ENCODE measurements around the gene ARL16.

Gene ARL16

DNA sequence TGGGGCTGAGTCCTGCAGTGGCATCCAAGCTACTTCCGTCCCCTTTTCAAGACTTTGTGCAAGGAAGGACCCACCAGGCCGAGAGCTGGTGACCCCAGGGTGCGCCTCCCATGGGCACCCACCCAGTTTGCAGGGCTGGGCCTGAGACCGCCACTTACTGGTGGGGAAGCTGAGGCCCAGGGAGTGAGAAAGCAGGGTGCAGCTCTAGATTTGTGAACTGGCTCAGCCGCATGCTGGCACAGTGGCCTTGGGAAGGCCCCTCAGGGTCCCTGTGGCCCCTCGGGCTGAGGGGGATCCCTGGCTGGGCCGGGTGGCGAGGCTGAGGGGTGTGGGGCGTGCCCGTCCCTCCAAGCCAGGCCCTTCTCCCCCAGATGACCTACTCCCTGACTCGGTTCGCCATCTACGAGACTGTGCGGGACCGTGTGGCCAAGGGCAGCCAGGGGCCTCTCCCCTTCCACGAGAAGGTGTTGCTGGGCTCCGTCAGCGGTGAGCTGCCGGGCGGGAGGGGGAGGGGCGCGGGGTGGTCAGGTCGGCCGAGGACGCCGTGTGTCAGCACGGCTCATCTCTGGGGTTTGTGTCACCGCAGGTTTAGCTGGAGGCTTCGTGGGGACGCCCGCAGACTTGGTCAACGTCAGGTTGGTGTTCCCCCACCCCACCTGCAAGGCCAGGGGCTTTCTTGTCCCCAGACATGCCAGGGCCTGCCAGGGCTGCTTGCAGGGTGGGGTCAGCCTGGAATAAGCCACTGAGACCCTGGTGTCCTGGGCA, 31.7 kb upstream of the ARL16 start:
- TF ChIP-seq, protein P1, sequence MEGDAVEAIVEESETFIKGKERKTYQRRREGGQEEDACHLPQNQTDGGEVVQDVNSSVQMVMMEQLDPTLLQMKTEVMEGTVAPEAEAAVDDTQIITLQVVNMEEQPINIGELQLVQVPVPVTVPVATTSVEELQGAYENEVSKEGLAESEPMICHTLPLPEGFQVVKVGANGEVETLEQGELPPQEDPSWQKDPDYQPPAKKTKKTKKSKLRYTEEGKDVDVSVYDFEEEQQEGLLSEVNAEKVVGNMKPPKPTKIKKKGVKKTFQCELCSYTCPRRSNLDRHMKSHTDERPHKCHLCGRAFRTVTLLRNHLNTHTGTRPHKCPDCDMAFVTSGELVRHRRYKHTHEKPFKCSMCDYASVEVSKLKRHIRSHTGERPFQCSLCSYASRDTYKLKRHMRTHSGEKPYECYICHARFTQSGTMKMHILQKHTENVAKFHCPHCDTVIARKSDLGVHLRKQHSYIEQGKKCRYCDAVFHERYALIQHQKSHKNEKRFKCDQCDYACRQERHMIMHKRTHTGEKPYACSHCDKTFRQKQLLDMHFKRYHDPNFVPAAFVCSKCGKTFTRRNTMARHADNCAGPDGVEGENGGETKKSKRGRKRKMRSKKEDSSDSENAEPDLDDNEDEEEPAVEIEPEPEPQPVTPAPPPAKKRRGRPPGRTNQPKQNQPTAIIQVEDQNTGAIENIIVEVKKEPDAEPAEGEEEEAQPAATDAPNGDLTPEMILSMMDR (IDR thresholded peaks at IDR 0.05; ENCODE audit: control insufficient read depth, extremely low read depth, insufficient read depth): no peak
- no peak overlapping the region for H3K4me3 ChIP-seq (ENCODE audit: low read depth, low read length)
- DNase-seq (ENCODE audit: low read depth): no peak

- TF ChIP-seq, protein P1 (IDR thresholded peaks at IDR 0.05; ENCODE audit: control insufficient read depth, extremely low read depth, insufficient read depth): no peak
- peak overlapping the region; percentile 98 for H3K4me3 ChIP-seq (ENCODE audit: low read depth, low read length)
- no peak for DNase-seq (ENCODE audit: low read depth)
Observed at GRCh38 chr17:81714412-81715106, 31.0 kb upstream of the ARL16 start.

- no peak for DNase-seq (ENCODE audit: low read depth)
- H3K4me3 ChIP-seq (ENCODE audit: low read depth, low read length): peak overlapping the region; percentile 98
- TF ChIP-seq, protein P1 (IDR thresholded peaks at IDR 0.05; ENCODE audit: control insufficient read depth, extremely low read depth, insufficient read depth): no peak
Observed at GRCh38 chr17:81713556-81714411, 30.2 kb upstream of the ARL16 start.

GRCh38 chr17:81713004-81713555, 29.5 kb upstream of the ARL16 start:
- DNase-seq (ENCODE audit: low read depth): no peak

DNA sequence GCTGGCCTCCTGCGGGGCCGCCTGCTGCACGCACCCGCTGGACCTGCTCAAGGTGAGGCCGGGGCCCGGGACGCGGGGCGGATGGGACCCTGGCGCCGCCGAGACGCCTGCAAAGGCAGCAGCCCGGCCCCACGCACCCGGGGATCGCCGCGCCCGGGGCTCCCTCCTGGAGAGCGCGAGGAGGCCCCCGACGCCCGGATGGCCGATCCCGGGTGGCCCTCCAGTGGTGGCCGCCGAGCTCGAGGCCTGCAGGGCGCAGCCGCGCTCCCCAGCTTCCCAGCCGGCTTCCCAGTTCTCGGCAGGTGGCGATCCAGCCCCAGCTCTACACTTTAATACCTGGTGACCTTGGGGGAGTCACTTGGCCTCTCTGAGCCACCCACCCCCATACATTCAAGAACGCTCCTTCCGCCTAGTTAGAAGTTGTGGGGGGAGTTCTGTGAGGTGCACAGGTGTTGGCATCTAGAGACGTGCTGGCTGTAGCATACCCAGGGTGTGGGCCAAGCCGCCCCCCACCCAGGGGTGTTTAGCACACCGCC, 28.9 kb upstream of the ARL16 start:
- TF ChIP-seq, protein P1 (IDR thresholded peaks at IDR 0.05; ENCODE audit: control insufficient read depth, extremely low read depth, insufficient read depth): peak; percentile 21; the same call in 1 of the 2 replicates
- peak overlapping the region; percentile 98 for H3K4me3 ChIP-seq (ENCODE audit: low read depth, low read length)
- no peak for DNase-seq (ENCODE audit: low read depth)

More at GRCh38 chr17:81713004-81713555, 29.5 kb upstream of the ARL16 start:
- TF ChIP-seq, protein P1 (IDR thresholded peaks at IDR 0.05; ENCODE audit: control insufficient read depth, extremely low read depth, insufficient read depth): no peak
- peak overlapping the region; percentile 98 for H3K4me3 ChIP-seq (ENCODE audit: low read depth, low read length)

DNA sequence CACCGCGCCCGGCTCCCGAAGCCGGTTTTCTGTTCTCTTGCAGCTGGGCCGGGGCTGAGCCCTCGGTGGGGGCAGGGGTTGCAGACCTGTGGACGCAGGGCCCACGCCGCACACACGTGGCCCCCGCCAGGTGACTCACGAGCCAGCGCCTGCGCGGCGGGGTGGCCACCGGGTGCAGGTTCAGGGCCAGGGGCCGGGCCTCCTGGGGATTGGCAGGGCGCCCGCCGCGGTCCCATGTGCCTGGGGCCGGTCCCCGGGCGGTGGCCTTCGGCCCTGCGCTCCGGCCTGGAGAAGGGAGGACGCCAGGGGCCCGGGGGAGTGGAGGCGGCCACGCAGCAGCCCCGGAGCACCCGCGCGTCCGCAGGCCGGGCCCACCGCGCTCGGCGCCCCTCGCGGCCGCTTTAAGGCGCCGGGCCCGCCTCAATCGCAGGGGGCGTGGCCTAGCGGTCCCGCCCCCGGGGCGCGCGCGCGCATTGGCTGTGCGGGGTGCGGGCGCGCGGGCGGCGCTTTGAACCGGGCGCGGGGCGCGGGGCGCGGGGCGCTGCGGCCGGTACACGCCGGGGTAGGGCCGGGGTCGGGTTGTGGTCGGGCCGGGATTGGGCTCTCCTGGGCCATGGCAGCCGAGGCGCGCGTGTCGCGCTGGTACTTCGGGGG, 28.3 kb upstream of the ARL16 start, which contains the start of gene SLC25A10:
SLC25A10 (plus strand) TSS at position 471 of the 654 bp plus-strand sequence; CDS start at position 614, 143 bp downstream.
- H3K4me3 ChIP-seq (ENCODE audit: low read depth, low read length): peak within 1 kb of the TSS; percentile 98
- TF ChIP-seq, protein P1 (IDR thresholded peaks at IDR 0.05; ENCODE audit: control insufficient read depth, extremely low read depth, insufficient read depth): no peak
- peak; percentile 78 for DNase-seq (ENCODE audit: low read depth)
